Fibroblast of skin of left biceps (primary cell): ENCODE measurements around the gene PPM1L.

ENCODE experiments used
- DNase-seq, 2 experiments: peaks; one replicate each; pipeline ENCODE4 v3.0.0-alpha.2; 2013; ENCODE audit warnings: low read depth in 2 of 2

Gene PPM1L

DNA sequence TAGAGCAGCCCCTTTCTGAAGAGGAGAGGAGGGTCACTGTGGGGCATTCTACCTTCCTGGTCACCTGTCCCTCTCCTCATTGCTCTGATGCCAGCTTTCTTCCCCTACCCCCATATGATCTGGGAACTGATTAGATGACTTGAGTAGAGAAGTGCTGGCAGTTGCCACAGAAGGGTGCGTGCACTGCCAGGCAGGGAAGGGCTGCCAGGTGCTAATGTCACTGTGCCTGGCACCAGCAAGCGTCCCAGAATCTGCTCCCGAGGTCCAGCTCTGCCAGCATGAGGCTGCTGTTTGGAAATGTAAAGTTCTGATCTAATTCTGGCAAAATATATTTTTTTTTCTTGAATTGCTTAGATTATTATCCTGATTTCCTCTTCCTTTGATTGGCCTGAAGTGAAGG lies 52.8 kb downstream of the PPM1L start:
- DNase-seq: no peak

DNA sequence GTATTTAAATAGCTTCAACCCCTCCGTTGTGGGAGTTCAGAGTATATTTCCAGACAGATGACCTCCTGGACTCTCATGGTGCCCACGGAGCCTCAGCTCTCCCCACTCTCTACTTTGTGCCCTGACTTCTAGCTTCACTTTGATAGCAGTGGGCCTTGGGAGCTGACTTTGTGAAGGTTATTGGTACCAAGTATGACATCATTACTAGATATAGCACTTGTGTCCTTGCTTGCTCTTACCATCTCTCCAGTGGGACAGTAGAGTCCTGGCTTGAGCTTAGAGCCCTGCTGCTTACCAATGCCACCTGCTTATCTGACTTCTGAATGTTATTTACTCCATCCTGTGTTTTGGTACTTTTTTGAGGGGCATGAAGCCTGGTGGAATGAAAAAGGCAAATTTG lies 53.4 kb downstream of the PPM1L start:
- no peak for DNase-seq

GRCh38 chr3:160810362-160811236 lies 54.6 kb downstream of the PPM1L start:
- DNase-seq: peak in 1 of 2 experiments; percentile 2

DNA sequence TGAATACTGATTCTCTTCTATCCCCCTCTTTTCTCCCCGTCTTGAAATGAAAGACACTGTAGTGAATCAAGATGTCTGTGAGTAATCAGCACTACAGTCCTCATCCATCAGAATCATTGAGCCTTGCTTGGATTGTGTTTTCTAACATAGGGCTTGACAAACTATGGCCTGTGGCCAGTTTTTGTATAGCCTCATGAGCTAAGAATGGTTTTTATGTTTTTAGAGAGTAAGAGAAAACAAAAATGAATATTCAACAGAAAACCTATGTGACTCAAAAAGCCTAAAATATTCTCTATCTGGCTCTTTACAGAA lies 55.2 kb downstream of the PPM1L start:
- no peak for DNase-seq

GRCh38 chr3:160812304-160812703 lies 56.3 kb downstream of the PPM1L start:
- DNase-seq: no peak

- no peak for DNase-seq
Observed at GRCh38 chr3:160815280-160815679, 59.2 kb downstream of the PPM1L start.

DNA sequence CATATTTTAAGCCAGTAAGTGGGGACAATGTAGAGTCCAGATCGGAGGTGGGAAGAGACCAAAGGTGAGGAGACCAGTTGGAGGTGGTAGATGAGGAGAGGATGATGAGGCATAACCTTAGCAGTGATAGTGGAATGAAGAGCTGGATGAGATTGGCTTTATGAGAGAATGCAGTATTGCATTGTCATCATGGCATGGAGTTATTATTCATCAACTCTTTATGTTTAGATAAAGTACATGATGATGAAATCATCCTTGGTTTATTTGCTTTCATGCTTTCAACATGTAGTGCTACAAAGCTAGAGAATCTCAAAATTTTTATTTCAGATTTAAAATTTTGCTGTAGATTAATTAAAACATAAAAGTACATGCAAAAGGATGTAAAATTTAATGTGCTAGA lies 64.0 kb downstream of the PPM1L start:
- no peak for DNase-seq

- no peak for DNase-seq
Observed at GRCh38 chr3:160820430-160820829, 64.4 kb downstream of the PPM1L start.

DNA sequence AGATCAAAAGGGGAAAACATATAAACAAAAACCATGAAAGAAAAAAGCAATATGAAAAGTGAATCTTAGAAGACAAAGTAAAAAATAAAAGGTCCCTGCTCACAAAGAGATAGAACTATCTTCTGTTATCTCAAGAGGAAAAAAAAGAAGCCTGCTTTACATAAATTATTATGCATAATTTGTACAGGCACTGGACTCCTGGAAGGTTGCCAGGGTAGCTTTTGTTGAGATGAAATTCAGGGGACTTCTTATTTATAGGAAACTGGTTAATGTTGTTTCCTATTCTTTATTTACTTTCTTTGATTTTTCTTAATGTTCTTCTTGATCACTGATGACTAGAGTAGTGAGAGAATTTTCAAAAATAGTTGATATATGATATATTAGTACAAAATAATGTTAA lies 66.9 kb downstream of the PPM1L start:
- DNase-seq: no peak

GRCh38 chr3:160825311-160825800 lies 69.3 kb downstream of the PPM1L start:
- no peak for DNase-seq

DNA sequence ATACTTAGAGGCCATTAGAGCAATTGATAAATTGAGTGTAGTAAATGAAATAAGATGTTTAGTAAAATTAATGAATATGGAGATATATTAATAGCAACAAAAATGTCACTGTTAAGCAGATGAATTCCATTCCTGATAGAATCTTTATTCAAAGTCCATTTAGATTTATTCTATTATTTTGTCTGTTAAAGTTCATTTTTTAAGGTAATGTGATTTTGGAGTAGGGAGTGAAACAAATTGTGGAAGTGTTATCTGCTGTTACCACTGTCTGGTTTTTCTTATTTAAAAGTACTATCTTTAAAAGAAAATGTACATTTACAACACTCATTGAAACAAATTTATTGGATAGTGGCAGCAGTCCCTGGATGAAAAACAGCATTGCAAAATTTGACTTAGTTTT lies 70.4 kb downstream of the PPM1L start:
- no peak for DNase-seq

GRCh38 chr3:160826991-160827390 lies 71.0 kb downstream of the PPM1L start:
- DNase-seq: no peak

GRCh38 chr3:160827516-160827915 lies 71.5 kb downstream of the PPM1L start:
- no peak for DNase-seq

GRCh38 chr3:160828880-160829279 lies 72.8 kb downstream of the PPM1L start:
- DNase-seq: no peak

- no peak for DNase-seq
Observed at GRCh38 chr3:160829486-160830009, 73.5 kb downstream of the PPM1L start.

- no peak for DNase-seq
Observed at GRCh38 chr3:160830796-160831195, 74.8 kb downstream of the PPM1L start.

- DNase-seq: no peak
Observed at GRCh38 chr3:160831401-160831800, 75.4 kb downstream of the PPM1L start.

- no peak for DNase-seq
Observed at GRCh38 chr3:160837394-160837980, 81.5 kb downstream of the PPM1L start.

- DNase-seq: no peak
Observed at GRCh38 chr3:160840590-160840989, 84.6 kb downstream of the PPM1L start.

DNA sequence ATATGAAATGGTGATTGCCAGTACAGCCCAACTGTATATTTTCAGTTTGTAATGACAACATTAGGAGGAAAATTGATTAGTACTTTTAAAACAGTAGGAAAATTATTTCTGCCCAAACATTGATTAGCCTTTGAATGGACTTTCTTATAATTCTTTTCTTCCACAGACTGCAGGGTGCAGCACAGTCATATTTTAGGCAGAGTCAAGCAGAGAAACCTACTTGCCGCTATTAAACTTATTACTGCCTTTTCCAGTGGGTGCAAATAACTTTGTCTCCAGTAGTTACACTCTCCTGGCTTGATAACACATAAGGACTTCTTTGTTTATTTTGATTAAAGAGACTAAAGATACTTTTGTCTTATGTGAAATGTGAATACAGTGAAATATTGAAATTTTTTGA lies 85.4 kb downstream of the PPM1L start:
- DNase-seq: no peak

- DNase-seq: no peak
Observed at GRCh38 chr3:160842021-160843005, 86.3 kb downstream of the PPM1L start.

GRCh38 chr3:160851629-160852210 lies 95.7 kb downstream of the PPM1L start:
- DNase-seq: no peak
